ENCODE measurements around the gene APBA1.

The APBA1 gene

GRCh38 chr9:69483886-69484422 lies 188.2 kb downstream of the APBA1 start:
- Histone ChIP-seq H3K4me3 (replicated peaks; ENCODE audit: insufficient read depth, low read length) (no peak overlapping the region), H3K27me3 (ENCODE audit: insufficient read depth, poor library complexity, severe bottlenecking) (no peaks in the 10 kb centered on the region), H3K27ac (replicated peaks) (no peak overlapping the region)
- no peak for TF ChIP-seq POLR2AphosphoS5 (IDR thresholded peaks at IDR 0.05; ENCODE audit: low read depth)
- TF ChIP-seq SPI1 (IDR thresholded peaks at IDR 0.05; ENCODE audit: borderline replicate concordance, low read depth): no peak
- TF ChIP-seq REST (IDR thresholded peaks at IDR 0.05; ENCODE audit: insufficient replicate concordance, low read depth): no peak
- TF ChIP-seq, protein P1, sequence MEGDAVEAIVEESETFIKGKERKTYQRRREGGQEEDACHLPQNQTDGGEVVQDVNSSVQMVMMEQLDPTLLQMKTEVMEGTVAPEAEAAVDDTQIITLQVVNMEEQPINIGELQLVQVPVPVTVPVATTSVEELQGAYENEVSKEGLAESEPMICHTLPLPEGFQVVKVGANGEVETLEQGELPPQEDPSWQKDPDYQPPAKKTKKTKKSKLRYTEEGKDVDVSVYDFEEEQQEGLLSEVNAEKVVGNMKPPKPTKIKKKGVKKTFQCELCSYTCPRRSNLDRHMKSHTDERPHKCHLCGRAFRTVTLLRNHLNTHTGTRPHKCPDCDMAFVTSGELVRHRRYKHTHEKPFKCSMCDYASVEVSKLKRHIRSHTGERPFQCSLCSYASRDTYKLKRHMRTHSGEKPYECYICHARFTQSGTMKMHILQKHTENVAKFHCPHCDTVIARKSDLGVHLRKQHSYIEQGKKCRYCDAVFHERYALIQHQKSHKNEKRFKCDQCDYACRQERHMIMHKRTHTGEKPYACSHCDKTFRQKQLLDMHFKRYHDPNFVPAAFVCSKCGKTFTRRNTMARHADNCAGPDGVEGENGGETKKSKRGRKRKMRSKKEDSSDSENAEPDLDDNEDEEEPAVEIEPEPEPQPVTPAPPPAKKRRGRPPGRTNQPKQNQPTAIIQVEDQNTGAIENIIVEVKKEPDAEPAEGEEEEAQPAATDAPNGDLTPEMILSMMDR (IDR thresholded peaks at IDR 0.05; ENCODE audit: insufficient read depth, low read length): no peak
- no peak for TF ChIP-seq GABPA (IDR thresholded peaks at IDR 0.05; ENCODE audit: low read depth)
- DNase-seq (ENCODE audit: low read depth in 1 of 2, low spot score in 1 of 2): no peak

DNA sequence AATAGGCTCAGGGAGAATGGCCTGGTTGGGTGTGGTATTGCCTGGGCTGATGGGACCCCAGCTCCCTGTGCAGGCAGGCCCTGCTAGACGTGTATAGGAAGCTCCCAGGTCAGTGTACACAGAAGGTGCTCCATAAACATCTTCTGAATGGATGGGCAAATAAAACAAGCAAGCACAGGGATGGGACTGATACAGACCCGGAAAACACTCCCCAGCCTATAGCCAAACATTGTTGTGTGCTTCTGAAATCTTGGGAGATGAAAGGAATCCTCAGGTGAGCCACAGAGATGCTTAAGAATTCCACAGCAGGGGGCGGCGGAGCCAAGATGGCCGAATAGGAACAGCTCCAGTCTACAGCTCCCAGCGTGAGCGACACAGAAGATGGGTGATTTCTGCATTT lies 195.4 kb downstream of the APBA1 start:
- DNase-seq (ENCODE audit: low read depth in 1 of 2, low spot score in 1 of 2): no peak
- Histone ChIP-seq H3K4me3 (replicated peaks; ENCODE audit: insufficient read depth, low read length) (no peak overlapping the region), H3K27ac (replicated peaks) (no peak overlapping the region), H3K27me3 (ENCODE audit: insufficient read depth, poor library complexity, severe bottlenecking) (no peaks in the 10 kb centered on the region)
- TF ChIP-seq REST (IDR thresholded peaks at IDR 0.05; ENCODE audit: insufficient replicate concordance, low read depth) (no peak), SPI1 (IDR thresholded peaks at IDR 0.05; ENCODE audit: borderline replicate concordance, low read depth) (no peak), POLR2AphosphoS5 (IDR thresholded peaks at IDR 0.05; ENCODE audit: low read depth) (no peak), GABPA (IDR thresholded peaks at IDR 0.05; ENCODE audit: low read depth) (no peak)
- TF ChIP-seq, protein P1 (IDR thresholded peaks at IDR 0.05; ENCODE audit: insufficient read depth, low read length): no peak

DNA sequence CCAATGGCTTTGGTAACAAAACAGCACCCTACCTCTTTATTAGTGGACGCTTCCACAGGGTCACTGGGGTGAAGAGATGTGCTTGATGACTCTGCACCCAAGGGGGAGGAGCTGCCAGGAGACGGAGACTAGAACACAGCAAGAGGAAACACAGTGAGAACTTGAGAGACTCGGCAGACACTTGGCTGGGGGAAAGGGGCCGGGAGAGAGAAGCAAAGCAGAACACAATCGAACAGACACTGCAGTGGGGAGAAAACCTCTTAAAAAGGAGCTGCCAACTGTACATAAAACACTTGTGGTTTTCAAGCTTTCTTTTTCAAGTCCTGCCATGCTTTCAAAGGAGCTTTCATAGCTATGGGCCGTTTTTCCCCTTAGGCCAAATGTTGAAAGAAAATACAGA lies 196.2 kb downstream of the APBA1 start:
- no peak for DNase-seq (ENCODE audit: low read depth in 1 of 2, low spot score in 1 of 2)
- TF ChIP-seq, protein P1 (IDR thresholded peaks at IDR 0.05; ENCODE audit: insufficient read depth, low read length): no peak
- TF ChIP-seq GABPA (IDR thresholded peaks at IDR 0.05; ENCODE audit: low read depth) (no peak), SPI1 (IDR thresholded peaks at IDR 0.05; ENCODE audit: borderline replicate concordance, low read depth) (no peak), POLR2AphosphoS5 (IDR thresholded peaks at IDR 0.05; ENCODE audit: low read depth) (no peak), REST (IDR thresholded peaks at IDR 0.05; ENCODE audit: insufficient replicate concordance, low read depth) (no peak)
- H3K27ac ChIP-seq (replicated peaks): no peak overlapping the region
- no peaks in the 10 kb centered on the region for H3K27me3 ChIP-seq (ENCODE audit: insufficient read depth, poor library complexity, severe bottlenecking)
- H3K4me3 ChIP-seq (replicated peaks; ENCODE audit: insufficient read depth, low read length): no peak overlapping the region
